Suprapubic skin (tissue), 4 donors: ENCODE results near the gene CPXM2. TPM values are rescaled to one million over a fixed set of nuclear protein-coding genes. Genes with fewer than 3 reads are reported as not detected.

Experiments
- DNase-seq, 2 donors: peaks; one replicate each; pipeline ENCODE4 v3.0.0-alpha.2; 2019; ENCODE audit warnings: low spot score in 2 of 2
- H3K27ac ChIP-seq: fragments of 200-600 bp; sonication (generic); one replicate; pipeline ENCODE4 v1.5.1; 2019
- H3K27me3 ChIP-seq: fragments of 200-600 bp; sonication (generic); one replicate; pipeline ENCODE4 v1.5.1; 2019
- H3K36me3 ChIP-seq: fragments of 200-600 bp; sonication (generic); one replicate; pipeline ENCODE4 v1.5.1; 2019
- H3K4me1 ChIP-seq: fragments of 200-600 bp; sonication (generic); one replicate; pipeline ENCODE4 v1.5.1; 2019
- H3K4me3 ChIP-seq: fragments of 200-600 bp; sonication (generic); one replicate; pipeline ENCODE4 v1.5.1; 2019; ENCODE audit warnings: mild to moderate bottlenecking
- H3K9me3 ChIP-seq: fragments of 200-600 bp; sonication (generic); one replicate; pipeline ENCODE4 v1.5.1; 2019
- EP300 ChIP-seq: sonication (generic); formaldehyde crosslinking; IDR thresholded peaks from one replicate; pipeline ENCODE4 v1.6.1; 2017; ENCODE audit warnings: antibody characterized with exemption
- POLR2A ChIP-seq, 2 donors: fragments of 450-650 bp; IDR thresholded peaks; one replicate each; pipeline ENCODE4 v1.6.1; 2017; ENCODE audit warnings: antibody characterized with exemption in 2 of 2, mild to moderate bottlenecking in 2 of 2, moderate library complexity in 2 of 2
- POLR2AphosphoS5 ChIP-seq, 3 donors: sonication (generic); formaldehyde crosslinking; IDR thresholded peaks; one replicate each; pipeline ENCODE4 v1.6.1; 2017; ENCODE audit warnings: antibody characterized with exemption in 3 of 3
- WGBS: methylation state at CpG from one replicate; pipeline ENCODE4 v1.1.5; 2018; 5-methylcytosine and 5-hydroxymethylcytosine counted together
- total RNA-seq, 4 donors: library from RNA; depleted of rRNA; stranded (reverse); fragments of >200 nt; gene quantifications; one replicate each; pipeline ENCODE4 v1.1.0, GENCODE V29; 2016
- TF ChIP-seq, protein P1 (sequence below), 2 donors: fragments of 200-600 bp in 1 of 2; fragments of 450-650 bp in 1 of 2; sonication (generic) in 1 of 2; IDR thresholded peaks; one replicate each; pipeline ENCODE4 v1.5.1; 2016 to 2019; ENCODE audit warnings: antibody characterized with exemption in 2 of 2, mild to moderate bottlenecking in 1 of 2, moderate library complexity in 1 of 2

The CPXM2 gene
- total RNA-seq, 4 donors from 2014 or later = 2.9 to 6.1 (median 3.7) TPM

GRCh38 chr10:123781956-123782500 is 109.6 kb downstream of the CPXM2 start:
- Histone ChIP-seq H3K27ac (no peak overlapping the region), H3K27me3 (peaks cover 10% of the 10 kb centered on the region), H3K9me3 (no peaks in the 10 kb centered on the region), H3K36me3 (no peaks in the 10 kb centered on the region), H3K4me1 (no peaks in the 10 kb centered on the region), H3K4me3 (no peak overlapping the region)
- TF ChIP-seq POLR2A (IDR thresholded peaks at IDR 0.05) (no peak), EP300 (no peak), POLR2AphosphoS5 (IDR thresholded peaks at IDR 0.05) (no peak)
- TF ChIP-seq, protein P1, sequence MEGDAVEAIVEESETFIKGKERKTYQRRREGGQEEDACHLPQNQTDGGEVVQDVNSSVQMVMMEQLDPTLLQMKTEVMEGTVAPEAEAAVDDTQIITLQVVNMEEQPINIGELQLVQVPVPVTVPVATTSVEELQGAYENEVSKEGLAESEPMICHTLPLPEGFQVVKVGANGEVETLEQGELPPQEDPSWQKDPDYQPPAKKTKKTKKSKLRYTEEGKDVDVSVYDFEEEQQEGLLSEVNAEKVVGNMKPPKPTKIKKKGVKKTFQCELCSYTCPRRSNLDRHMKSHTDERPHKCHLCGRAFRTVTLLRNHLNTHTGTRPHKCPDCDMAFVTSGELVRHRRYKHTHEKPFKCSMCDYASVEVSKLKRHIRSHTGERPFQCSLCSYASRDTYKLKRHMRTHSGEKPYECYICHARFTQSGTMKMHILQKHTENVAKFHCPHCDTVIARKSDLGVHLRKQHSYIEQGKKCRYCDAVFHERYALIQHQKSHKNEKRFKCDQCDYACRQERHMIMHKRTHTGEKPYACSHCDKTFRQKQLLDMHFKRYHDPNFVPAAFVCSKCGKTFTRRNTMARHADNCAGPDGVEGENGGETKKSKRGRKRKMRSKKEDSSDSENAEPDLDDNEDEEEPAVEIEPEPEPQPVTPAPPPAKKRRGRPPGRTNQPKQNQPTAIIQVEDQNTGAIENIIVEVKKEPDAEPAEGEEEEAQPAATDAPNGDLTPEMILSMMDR (IDR thresholded peaks at IDR 0.05) = no peak
- WGBS = 57% methylated on average over 8 of the region's 8 CpGs
- no peak for DNase-seq

DNA sequence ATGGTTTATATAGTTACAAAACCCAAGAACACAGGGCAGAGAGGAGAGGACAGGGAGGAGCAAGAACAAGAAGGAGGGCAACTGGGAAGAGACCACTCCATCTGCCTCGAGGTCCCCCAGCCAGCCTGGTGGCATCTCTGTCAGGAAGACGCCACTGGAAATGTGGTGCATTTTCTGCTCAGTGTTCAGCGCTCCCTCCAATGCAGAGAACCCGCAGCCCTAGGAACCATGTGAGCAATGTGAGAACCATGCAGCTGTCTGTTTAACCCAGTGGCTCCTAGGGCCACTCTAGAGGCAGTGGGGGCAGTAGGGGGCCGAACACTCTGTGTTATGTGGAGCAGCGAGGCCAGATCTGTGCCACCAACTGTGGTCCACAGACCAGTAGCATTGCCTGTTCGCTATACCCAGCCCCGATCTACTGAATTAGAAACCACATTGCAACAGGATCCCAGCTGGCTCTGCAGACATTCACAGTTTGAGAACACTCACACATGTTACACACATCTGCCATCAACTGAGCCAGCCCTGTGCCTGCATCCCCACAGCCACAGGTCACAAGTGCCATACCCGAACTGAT is 110.2 kb downstream of the CPXM2 start:
- Histone ChIP-seq H3K36me3 (no peaks in the 10 kb centered on the region), H3K4me1 (no peaks in the 10 kb centered on the region), H3K27me3 (peaks cover 10% of the 10 kb centered on the region), H3K4me3 (no peak overlapping the region), H3K27ac (no peak overlapping the region), H3K9me3 (no peaks in the 10 kb centered on the region)
- TF ChIP-seq POLR2AphosphoS5 (IDR thresholded peaks at IDR 0.05) (no peak), EP300 (no peak), POLR2A (IDR thresholded peaks at IDR 0.05) (no peak)
- TF ChIP-seq, protein P1 (IDR thresholded peaks at IDR 0.05) = no peak
- 78% methylated on average over 9 of the region's 9 CpGs for WGBS
- no peak for DNase-seq

- 65% methylated on average over 7 of the region's 7 CpGs for WGBS
Observed at GRCh38 chr10:123778719-123779517, 112.7 kb downstream of the CPXM2 start.

GRCh38 chr10:123777881-123778280 is 113.7 kb downstream of the CPXM2 start:
- Histone ChIP-seq H3K36me3 (no peaks in the 10 kb centered on the region), H3K4me3 (no peak overlapping the region), H3K9me3 (no peaks in the 10 kb centered on the region), H3K27ac (no peak overlapping the region), H3K4me1 (no peaks in the 10 kb centered on the region), H3K27me3 (peaks cover 10% of the 10 kb centered on the region)
- 33% methylated on average over 3 of the region's 3 CpGs for WGBS
- DNase-seq = no peak
- no peak for TF ChIP-seq EP300
- TF ChIP-seq, protein P1 (IDR thresholded peaks at IDR 0.05) = no peak
- no peak for TF ChIP-seq POLR2A (IDR thresholded peaks at IDR 0.05)
- TF ChIP-seq POLR2AphosphoS5 (IDR thresholded peaks at IDR 0.05) = no peak

More at GRCh38 chr10:123778719-123779517, 112.7 kb downstream of the CPXM2 start:
- no peaks in the 10 kb centered on the region for H3K9me3 ChIP-seq
- TF ChIP-seq POLR2AphosphoS5 (IDR thresholded peaks at IDR 0.05) = no peak
- TF ChIP-seq, protein P1 (IDR thresholded peaks at IDR 0.05) = no peak
- no peaks in the 10 kb centered on the region for H3K4me1 ChIP-seq
- H3K36me3 ChIP-seq = no peaks in the 10 kb centered on the region
- no peak for DNase-seq
- H3K4me3 ChIP-seq = no peak overlapping the region
- no peak overlapping the region for H3K27ac ChIP-seq
- H3K27me3 ChIP-seq = peaks cover 10% of the 10 kb centered on the region

- no peaks in the 10 kb centered on the region for H3K9me3 ChIP-seq
Observed at GRCh38 chr10:123774132-123774742, 117.4 kb downstream of the CPXM2 start.

More at GRCh38 chr10:123774132-123774742, 117.4 kb downstream of the CPXM2 start:
- Histone ChIP-seq H3K36me3 (no peaks in the 10 kb centered on the region), H3K4me1 (no peaks in the 10 kb centered on the region), H3K4me3 (no peak overlapping the region), H3K27me3 (no peaks in the 10 kb centered on the region), H3K27ac (no peak overlapping the region)
- no peak for TF ChIP-seq POLR2AphosphoS5 (IDR thresholded peaks at IDR 0.05)
- TF ChIP-seq, protein P1 (IDR thresholded peaks at IDR 0.05) = no peak
- TF ChIP-seq POLR2A (IDR thresholded peaks at IDR 0.05) = no peak
- 92% methylated on average over 11 of the region's 11 CpGs for WGBS
- DNase-seq = no peak
